Effector CD8-positive, alpha-beta T cell (primary cell): ENCODE measurements around the gene AIFM1.

Source experiments
- DNase-seq: peaks from one replicate; lab custom pipeline; 2025; lab: John Stamatoyannopoulos, UW
- total RNA-seq, 4 experiments: gene quantifications; one replicate each; lab custom pipeline; 2026; lab: John Stamatoyannopoulos, UW

The AIFM1 gene
- 40.0 to 54.5 (median 45.8) reads per million in 4 experiments for total RNA-seq

- peak; percentile 79 for DNase-seq
Measured at GRCh38 chrX:130165703-130166502, at the start of gene AIFM1. Gene AIFM1 (minus strand): TSS chrX:130165841. CDS start chrX:130165656, 185 bp downstream.

- DNase-seq = no peak
Measured at GRCh38 chrX:130213376-130213775, 47.7 kb upstream of the AIFM1 start.

- no peak for DNase-seq
Measured at GRCh38 chrX:130212371-130212770, 46.7 kb upstream of the AIFM1 start.

GRCh38 chrX:130211415-130212186 is 46.0 kb upstream of the AIFM1 start:
- DNase-seq = no peak

- DNase-seq = no peak
Measured at GRCh38 chrX:130204647-130205046, 39.0 kb upstream of the AIFM1 start.

- no peak for DNase-seq
Measured at GRCh38 chrX:130197464-130197863, 31.8 kb upstream of the AIFM1 start.

- no peak for DNase-seq
Measured at GRCh38 chrX:130196466-130196865, 30.8 kb upstream of the AIFM1 start.

GRCh38 chrX:130190801-130191200 is 25.2 kb upstream of the AIFM1 start:
- DNase-seq = no peak

GRCh38 chrX:130186651-130187050 is 21.0 kb upstream of the AIFM1 start:
- no peak for DNase-seq

- DNase-seq = no peak
Measured at GRCh38 chrX:130184857-130185256, 19.2 kb upstream of the AIFM1 start.

GRCh38 chrX:130184168-130184567 is 18.5 kb upstream of the AIFM1 start:
- DNase-seq = no peak

GRCh38 chrX:130179579-130180215 is 14.1 kb upstream of the AIFM1 start:
- peak; percentile 2 for DNase-seq

- DNase-seq = no peak
Measured at GRCh38 chrX:130179170-130179569, 13.5 kb upstream of the AIFM1 start.

- no peak for DNase-seq
Measured at GRCh38 chrX:130176942-130177341, 11.3 kb upstream of the AIFM1 start.

- DNase-seq = no peak
Measured at GRCh38 chrX:130176354-130176776, 10.7 kb upstream of the AIFM1 start.

- no peak for DNase-seq
Measured at GRCh38 chrX:130174937-130175336, 9.3 kb upstream of the AIFM1 start.

- DNase-seq = no peak
Measured at GRCh38 chrX:130174045-130174704, 8.5 kb upstream of the AIFM1 start.

GRCh38 chrX:130173190-130173895 is 7.7 kb upstream of the AIFM1 start:
- DNase-seq = no peak

GRCh38 chrX:130172127-130172845 is 6.6 kb upstream of the AIFM1 start:
- no peak for DNase-seq

- peak; percentile 1 for DNase-seq
Measured at GRCh38 chrX:130171446-130172126, 5.9 kb upstream of the AIFM1 start, which contains the start of gene RAB33A. Gene RAB33A (plus strand): TSS chrX:130171962. CDS start chrX:130172063, 101 bp downstream.
